H7 (cell line): ENCODE measurements around the gene DFFB. TPM values are rescaled to one million over a fixed set of nuclear protein-coding genes. Genes with fewer than 3 reads are reported as not detected.
A peak's percentile ranks its signal among the peaks of the same experiment; 100 is the strongest.
"Not testable (repeated sequence)": the region's sequence is repeated elsewhere in the genome, so short reads cannot be mapped to it uniquely, and the experiment has no call there.

Source experiments
- DNase-seq: peaks from one replicate; pipeline ENCODE4 v3.0.0; 2012
- H3K27me3 ChIP-seq: 2 replicates; pipeline ENCODE4 v1.6.0; 2011; ENCODE audit warnings: mild to moderate bottlenecking, low read length; ENCODE audit not compliant: control insufficient read depth, insufficient read depth
- H3K36me3 ChIP-seq: replicated peaks from 2 replicates; pipeline ENCODE4 v1.5.1; 2011; ENCODE audit warnings: low read length; ENCODE audit not compliant: control insufficient read depth, insufficient read depth
- H3K4me3 ChIP-seq: 2 replicates; pipeline ENCODE4 v1.5.1; 2011; ENCODE audit warnings: low read depth, mild to moderate bottlenecking, control low read depth, low read length, moderate library complexity; ENCODE audit not compliant: insufficient read depth
- total RNA-seq: library from RNA; depleted of rRNA; stranded (reverse); fragments of >200 nt; shearing (Covaris generic); gene quantifications from 2 replicates; pipeline ENCODE4 v1.2.3, GENCODE V29; 2014

DFFB gene
- total RNA-seq, 1 experiment from 2014 or later, result 12.1 TPM

DNA sequence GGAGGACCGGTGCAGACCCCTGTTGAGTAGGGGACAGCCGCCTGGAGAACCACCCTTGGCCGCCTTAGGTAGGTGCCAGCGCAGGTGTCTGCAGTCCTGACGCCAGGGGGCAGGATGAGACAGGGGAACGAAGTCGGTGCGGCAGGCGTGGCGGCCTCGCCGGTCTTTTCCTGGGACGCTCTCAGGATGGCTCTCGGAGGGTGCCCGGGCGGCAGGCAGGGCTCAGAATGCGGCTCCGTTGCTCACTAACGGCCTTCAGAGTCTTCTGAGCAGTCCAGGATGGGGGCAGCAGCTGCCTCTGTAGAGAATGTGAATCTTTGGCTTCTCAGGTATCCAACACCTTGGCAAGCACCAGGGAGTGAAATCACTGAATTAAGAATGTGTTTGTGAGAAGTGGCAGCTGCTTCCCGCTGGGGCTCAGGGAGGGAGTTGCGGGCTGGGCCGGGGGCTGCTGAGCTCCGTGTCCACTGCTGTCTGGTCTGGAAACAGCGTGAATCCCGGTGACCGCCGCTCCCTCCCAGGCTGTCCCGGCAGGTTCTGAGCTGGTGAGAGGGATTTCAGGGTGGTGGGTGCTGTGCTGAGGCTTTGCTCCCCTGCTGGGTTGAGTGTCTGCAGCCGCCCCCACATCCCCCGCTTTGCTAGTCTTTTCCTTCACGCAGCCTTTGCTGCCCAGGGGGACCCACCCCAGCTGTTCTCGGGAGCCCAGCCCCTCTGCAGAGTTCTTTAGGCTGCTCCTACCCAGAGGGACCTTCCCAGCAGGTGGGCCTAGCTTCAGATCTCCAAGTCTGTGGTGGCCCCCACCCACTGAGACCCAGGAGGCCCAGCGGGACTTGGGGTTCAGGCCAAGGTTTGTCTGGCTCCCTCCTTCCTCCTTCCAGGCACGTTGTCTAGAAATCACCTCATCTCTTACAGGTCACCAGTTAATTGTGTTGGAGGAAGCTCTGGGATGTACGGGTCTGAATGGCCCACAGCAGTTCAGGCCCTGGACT is 53.9 kb downstream of the DFFB start:
- Histone ChIP-seq H3K36me3 (no peaks in the 10 kb centered on the region), H3K4me3 (peak overlapping the region; percentile 4; the same call in 1 of the 2 replicates), H3K27me3 (no peaks in the 10 kb centered on the region; the same call in 1 of the 2 replicates)
- peak; percentile 96 for DNase-seq

DNA sequence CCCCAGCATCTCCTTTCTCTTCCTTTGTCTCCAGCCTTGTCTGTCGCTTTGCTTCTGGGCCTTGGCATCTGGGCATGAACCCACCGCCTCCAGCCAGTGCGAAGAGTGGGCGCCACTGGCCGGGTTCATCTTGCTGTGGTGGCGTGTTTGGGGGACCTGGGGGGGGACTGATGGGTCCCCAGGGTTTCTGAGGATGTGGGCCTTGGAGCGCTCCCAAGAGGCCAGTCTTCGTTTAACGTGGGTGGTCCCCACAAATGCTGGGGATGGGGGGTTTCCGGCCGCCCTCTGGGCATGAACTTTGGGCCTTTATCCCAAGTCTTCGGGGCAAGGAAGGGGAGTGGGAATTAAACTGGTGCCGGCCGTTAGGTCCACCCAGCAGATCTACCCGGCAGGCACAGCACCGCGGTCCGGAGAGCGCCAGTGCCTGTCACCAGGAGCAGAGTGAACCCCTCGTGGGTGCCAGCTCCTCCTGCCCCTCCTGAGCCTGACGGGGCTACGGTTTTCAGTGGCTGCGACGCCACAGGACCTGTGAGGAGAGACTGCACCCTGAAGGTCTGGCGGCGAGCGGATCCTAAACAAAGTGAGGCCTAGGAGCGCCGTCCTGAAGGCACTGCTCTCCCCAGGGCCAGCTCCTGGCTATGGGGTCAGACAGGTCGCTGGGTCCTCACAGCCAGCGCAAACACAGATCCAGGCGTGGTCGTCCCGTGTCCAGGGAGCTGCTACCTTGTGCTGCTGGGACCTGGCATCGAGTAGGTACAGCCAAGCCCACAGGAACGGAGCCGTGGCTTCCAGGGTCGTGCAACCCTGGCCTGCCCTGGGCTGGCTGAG is 54.9 kb downstream of the DFFB start:
- no peak for DNase-seq
- no peaks in the 10 kb centered on the region; the same call in 1 of the 2 replicates for H3K27me3 ChIP-seq
- no peak overlapping the region for H3K4me3 ChIP-seq
- H3K36me3 ChIP-seq, result no peaks in the 10 kb centered on the region

DNA sequence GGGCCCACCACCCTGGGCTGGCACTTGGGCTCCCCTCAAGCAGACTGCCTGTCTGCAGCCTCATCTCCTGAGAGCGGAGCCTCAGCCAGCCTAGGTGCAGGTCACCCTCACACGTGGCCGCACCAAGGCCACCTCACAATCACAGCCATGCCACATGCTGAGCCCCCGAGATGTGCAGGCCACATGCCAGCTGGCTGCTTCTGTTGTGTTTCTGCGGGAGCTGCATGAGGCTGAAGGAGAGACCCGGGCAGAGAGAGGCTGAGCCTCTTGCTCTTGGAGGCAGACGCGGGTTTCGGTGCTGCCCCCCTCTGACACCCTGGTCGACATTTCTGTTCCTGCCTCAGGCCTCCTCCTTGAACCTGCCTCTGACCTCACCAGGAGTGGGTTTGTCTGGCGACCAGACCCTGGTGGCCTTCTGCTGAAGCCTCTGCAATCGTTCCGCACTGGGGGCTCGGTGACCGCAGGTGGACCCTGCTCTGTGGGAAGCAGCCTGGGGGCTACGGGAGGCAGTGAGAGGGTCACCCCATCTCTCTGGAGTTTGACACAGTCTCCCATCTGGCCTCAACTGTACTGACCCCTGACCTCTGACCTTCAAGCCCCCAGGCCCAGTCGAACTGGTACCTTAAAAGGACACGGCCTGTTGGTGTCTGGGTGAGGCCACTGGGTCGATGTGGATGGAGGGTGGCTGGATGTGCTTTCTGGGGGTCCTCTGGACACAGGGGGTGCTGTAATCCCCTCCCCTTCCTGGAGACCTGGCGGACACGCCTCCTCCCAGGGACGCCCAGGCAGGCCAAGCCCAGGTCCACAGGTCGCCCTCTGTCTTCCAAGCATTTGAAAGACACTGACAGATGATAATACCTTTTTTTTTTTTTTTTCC is 55.8 kb downstream of the DFFB start:
- Histone ChIP-seq H3K36me3 (no peaks in the 10 kb centered on the region), H3K4me3 (no peak overlapping the region), H3K27me3 (no peaks in the 10 kb centered on the region; the same call in 1 of the 2 replicates)
- DNase-seq, result peak; percentile 76

DNA sequence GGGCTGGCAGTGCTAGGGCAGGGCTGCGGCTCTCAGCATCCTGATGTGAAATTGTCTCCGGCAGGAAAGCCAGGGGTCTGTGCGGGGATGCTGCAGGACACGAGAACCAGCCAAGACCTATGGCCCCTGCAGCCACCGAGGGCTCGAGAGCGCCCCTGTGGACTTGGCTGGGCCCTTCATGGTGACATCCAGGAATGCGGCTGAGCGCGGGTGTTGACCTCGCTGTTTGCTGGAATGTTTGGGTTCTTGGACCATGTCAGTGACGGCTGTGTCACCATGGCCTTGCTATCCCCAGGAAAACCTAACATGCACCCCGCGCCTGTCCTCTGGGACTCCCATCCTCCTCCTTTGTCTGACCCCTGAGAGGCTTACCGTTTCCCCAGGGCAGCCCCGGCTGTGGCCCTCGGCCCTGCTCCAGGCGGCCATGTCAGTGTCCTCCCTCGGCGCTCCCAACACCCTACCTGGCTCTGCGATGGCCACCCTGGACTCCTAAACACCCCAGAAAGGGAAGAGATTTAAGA is 57.1 kb downstream of the DFFB start:
- Histone ChIP-seq H3K27me3 (no peaks in the 10 kb centered on the region; the same call in 1 of the 2 replicates), H3K36me3 (no peaks in the 10 kb centered on the region), H3K4me3 (no peak overlapping the region)
- peak; percentile 67 for DNase-seq

DNA sequence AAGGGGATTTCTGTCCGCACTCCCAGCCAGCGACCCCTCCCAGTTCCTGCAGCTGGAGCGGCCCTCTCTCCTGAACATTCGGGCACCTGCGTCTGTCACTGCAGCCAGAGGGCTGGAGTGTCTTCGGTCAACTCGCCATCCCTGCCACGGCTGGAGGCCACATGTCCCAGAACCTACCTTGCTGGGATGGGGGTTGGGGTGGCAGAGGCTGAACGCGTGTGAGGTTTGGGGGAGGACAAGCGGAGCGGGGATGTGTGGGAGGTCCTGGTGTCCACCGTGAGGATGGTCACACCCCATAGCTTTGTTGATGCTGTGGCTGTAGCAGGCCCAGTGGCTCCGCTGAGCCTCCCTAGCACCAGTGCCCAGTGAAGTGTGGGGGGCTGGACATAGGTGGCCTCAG is 57.6 kb downstream of the DFFB start:
- no peak for DNase-seq

DNA sequence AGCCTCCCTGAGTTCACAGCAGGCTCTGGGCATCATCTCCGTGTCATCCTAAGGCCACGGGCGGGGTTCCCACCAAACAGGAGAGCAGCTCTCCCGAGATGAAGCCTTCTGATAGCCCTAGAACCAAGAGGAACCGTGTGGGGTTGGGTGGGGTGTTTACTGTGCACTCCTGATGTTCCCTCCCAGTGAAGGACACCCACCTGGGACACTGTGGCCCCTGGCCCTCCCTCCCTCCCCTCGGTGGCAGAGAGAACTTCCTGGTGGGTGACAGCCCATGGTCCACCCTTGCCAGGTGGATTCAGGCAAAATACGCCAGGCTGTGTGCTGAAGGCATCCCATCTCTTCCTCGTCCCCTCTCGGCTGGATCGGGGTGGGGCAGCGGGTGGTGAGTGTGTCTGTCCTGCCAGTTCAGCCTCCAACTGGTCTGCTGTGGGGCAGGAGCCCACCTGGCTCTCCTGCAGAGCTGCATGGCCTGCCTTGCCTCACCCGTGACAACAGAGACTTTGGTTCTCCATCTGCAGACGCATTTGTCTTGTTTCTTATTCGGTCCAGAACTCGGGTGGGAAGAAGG is 58.4 kb downstream of the DFFB start:
- no peak for DNase-seq
- Histone ChIP-seq H3K4me3 (no peak overlapping the region), H3K36me3 (no peaks in the 10 kb centered on the region), H3K27me3 (no peaks in the 10 kb centered on the region; the same call in 1 of the 2 replicates)

More for the DNA sequence above, 57.6 kb downstream of the DFFB start:
- Histone ChIP-seq H3K36me3 (no peaks in the 10 kb centered on the region), H3K4me3 (no peak overlapping the region), H3K27me3 (no peaks in the 10 kb centered on the region; the same call in 1 of the 2 replicates)

DNA sequence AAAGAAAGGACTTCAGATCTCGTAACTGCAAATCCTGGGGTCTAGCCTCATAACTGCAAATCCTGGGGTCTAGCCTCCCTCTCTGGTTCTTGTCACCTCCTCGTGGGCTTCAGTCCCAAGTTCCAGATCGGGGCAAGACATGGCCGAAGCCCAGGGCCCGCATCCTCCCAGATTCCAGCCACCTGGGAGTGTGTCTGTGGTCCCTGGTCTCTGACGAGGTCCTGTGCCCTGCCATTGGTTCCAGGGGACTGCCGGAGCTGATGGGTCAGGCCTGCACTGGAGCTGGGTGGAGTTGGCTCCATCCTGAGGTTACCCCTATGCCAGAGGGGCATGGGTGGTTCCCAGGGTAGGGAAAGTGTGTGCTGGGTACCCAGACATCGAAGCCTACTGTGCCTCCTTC is 60.5 kb downstream of the DFFB start:
- Histone ChIP-seq H3K36me3 (no peaks in the 10 kb centered on the region), H3K27me3 (no peaks in the 10 kb centered on the region), H3K4me3 (no peak overlapping the region)
- DNase-seq, result no peak

DNA sequence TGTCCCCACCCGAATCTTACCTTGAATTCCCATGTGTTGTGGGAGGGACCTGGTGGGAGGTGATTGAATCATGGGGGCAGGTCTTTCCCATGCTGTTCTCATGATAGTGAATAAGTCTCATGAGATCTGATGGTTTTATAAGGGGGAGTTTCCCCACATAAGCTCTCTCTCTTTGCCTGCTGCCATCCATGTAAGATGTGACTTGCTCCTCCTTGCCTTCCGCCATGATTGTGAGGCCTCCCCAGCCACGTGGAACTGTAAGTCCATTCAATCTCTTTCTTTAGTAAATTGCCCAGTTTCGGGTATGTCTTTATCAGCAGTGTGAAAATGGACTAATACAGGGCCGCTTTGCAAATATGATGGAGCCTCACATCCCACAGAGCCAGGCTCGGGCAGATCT is 61.1 kb downstream of the DFFB start:
- DNase-seq, H3K36me3 ChIP-seq, H3K27me3 ChIP-seq, H3K4me3 ChIP-seq: not testable (repeated sequence)

DNA sequence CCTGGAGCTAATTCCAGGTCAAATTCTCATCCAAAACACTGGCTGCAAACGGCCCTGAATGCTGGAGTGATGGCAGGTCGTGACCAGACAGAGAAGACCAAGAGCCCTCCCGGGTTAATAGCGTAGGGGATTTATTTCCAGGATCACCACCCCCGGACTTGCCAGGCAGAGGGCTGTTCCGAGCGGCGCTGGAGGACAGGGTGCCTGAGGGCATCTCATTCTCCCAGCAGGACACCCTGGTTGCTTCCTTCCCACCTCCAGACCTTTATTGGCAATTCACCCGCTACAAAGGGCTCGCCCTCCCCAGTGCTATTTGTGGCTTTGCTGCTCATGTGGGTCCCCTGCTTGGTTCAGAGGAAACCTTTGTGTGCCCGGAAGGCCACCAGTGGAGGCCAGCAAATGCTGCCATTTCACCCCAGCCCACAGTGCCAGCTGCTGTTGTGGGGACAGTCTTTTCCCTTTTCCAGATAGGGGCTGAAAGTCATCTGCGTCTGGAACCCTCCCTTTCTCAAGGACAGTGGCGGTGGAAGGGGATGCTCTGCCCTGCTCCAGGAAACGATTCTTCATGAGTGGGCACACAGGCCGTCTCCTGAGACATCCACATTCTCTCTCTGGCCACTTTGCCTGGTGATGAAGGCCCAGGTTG is 61.8 kb downstream of the DFFB start:
- DNase-seq, result no peak

DNA sequence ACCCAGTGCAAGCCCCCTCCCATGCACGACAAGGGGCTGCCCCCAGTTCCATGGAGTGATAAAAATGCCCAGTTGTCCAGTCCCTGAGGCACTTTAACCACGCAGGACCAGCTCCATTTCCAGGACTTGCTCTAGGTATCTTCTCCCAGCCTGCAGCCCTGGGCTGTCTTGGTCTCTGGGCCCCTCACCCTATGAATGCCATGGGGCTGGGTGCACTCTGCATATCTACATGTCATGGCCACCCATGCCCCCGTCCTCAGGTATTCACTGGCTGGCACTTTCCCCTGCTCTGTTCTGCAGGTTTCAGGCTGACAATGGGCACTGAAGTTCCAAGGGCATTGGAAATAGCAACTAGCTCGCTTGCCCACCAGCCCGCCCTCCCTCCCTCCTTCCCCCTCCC is 62.4 kb downstream of the DFFB start:
- no peak for DNase-seq
- Histone ChIP-seq H3K36me3 (no peaks in the 10 kb centered on the region), H3K27me3 (no peaks in the 10 kb centered on the region), H3K4me3 (no peak overlapping the region)

More for the DNA sequence above, 61.8 kb downstream of the DFFB start:
- Histone ChIP-seq H3K27me3 (no peaks in the 10 kb centered on the region), H3K4me3 (no peak overlapping the region), H3K36me3 (no peaks in the 10 kb centered on the region)

DNA sequence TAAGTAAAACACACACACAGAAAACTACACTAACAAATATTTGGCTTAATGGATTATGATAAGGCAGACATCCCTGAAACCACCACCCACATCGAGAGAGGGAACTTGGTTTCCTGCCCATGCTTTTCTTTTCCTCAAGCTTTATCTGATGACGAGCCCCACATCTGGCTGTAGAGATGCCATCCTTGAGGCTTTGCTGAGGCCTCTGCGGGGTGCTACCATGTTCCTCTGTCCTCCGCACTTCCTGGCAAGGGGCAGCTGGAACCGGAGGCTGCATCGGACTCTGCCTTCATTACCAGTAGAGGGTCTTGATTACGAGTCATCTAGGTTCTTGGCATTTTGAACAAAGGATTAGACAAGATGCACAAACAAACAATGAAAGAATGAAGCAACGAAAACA is 64.5 kb downstream of the DFFB start:
- no peaks in the 10 kb centered on the region for H3K27me3 ChIP-seq
- DNase-seq, result no peak
- no peak overlapping the region for H3K4me3 ChIP-seq
- H3K36me3 ChIP-seq, result no peaks in the 10 kb centered on the region

DNA sequence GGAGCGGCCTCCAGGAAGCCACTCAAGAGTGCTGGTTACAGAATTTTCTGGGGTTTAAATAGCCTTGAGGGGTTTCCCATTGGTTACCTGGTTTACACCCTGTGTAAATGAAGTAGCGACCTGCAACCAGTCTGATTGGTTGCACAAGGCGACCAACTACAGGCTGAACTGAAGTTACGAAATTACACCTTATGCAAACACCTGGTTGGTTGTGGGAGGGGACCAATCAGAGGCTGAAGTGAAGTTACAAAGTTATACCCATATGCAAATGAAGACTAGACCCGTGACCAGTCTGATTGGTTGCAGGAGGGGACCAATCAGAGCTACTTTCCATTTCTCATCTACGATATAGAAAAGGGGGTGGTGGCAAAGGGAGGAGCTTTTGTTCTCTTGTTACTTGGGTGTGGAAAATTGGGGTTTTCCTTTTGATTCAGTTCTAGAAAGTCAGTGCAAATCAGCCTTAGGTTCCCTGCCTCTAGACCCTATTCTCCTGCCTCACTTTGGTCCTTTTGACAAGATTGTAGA is 65.0 kb downstream of the DFFB start:
- Histone ChIP-seq H3K27me3 (no peaks in the 10 kb centered on the region), H3K4me3 (no peak overlapping the region), H3K36me3 (no peaks in the 10 kb centered on the region)
- no peak for DNase-seq

DNA sequence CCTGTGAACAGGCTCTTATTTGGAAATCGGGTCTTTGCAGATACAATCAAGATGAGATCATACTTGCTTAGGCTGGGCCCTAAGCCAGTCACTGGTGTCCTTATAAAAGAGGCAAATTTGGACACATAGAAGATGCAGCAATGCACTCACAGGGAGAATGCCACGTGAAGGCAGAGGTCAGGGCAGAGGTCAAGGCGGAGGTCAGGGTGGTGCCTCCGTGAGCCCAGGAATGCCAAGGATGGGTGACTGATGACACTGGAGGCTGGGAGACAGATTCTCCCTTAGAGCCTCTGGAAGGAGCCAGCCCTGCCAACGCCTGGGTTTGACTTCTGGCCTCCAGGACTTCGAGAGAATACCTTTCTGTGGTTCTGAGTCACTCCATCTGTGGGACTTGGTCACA is 65.6 kb downstream of the DFFB start:
- H3K4me3 ChIP-seq, result no peak overlapping the region
- no peak for DNase-seq
- no peaks in the 10 kb centered on the region for H3K36me3 ChIP-seq
- H3K27me3 ChIP-seq, result no peaks in the 10 kb centered on the region
